Measurements from ENCODE around the gene HAND1.

The HAND1 gene

DNA sequence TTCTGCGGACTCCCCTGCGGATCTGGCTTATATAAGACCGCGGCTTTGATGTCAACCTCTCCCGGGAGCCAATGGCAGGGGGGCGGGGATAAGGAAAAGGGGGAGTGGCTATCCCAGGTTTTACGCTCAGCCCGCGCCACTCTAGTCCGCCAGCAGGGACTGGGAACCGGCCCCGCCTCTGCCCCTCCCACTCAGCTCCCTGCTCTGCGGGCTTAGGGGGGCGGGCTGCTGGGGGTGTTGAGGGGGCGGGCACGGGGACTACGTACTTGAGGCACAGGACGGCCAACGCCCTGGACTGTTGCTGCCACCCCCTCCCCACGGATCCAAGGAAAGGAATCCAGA lies at the start of gene HAND1:
HAND1 (minus strand) TSS at position 4 of the 342 bp plus-strand sequence. CDS start 219 bp downstream, outside the sequence.
- TF ChIP-seq, protein P1, sequence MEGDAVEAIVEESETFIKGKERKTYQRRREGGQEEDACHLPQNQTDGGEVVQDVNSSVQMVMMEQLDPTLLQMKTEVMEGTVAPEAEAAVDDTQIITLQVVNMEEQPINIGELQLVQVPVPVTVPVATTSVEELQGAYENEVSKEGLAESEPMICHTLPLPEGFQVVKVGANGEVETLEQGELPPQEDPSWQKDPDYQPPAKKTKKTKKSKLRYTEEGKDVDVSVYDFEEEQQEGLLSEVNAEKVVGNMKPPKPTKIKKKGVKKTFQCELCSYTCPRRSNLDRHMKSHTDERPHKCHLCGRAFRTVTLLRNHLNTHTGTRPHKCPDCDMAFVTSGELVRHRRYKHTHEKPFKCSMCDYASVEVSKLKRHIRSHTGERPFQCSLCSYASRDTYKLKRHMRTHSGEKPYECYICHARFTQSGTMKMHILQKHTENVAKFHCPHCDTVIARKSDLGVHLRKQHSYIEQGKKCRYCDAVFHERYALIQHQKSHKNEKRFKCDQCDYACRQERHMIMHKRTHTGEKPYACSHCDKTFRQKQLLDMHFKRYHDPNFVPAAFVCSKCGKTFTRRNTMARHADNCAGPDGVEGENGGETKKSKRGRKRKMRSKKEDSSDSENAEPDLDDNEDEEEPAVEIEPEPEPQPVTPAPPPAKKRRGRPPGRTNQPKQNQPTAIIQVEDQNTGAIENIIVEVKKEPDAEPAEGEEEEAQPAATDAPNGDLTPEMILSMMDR (IDR thresholded peaks at IDR 0.05; ENCODE audit: extremely low read depth, insufficient read depth, missing control alignments): no peak
- no peak for DNase-seq (ENCODE audit: low spot score)
- in situ Hi-C loops (cut with MboI; ENCODE audit: low pct_unique_long_range_greater_than_20kb, low sequenced_read_pairs, unreplicated experiment): no loop called here

DNA sequence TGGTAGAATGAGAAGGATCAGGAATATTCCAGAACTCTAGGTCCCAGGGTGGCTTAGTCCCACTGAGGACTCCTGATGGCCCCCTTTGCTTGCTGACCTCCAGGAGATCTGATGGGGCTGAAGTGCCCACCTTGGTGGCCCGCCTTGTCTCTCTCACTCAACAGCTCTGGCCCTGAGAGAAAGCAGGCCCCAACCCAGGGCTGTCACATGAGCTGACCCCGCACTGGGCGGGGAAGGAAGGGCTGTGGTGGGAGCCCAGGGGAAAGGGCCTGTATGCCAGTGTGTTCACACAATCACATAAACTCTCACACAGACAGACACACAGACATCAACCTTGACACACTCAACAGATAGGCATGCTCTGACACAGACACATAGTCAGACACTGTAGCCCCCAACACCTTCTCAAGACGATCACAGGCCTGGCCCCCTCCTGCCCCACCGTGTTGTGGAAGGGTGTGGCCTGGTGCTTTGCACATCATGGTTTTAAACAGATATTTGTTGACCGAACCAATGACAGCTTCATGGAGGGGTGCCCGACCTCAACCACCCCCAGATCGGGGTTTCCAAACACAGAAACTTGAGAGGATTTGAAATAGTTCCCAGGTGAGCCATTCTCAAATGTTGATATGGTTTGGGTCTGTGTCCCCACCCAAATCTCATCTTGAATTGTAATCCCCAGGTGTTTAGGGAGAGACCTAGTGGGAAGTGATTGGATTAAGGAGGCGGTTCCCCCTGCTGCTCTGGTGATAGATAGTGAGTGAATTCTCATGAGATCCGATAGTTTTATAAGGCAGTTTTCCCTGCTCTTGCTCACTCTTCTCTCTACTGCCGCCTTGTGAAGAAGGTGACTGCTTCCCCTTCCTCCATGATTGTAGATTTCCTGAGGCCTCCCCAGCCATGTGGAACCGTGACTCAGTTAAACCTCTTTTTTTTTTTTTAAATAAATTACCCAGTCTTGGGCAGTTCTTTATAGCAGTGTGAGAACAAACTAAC lies 48.5 kb upstream of the HAND1 start:
- in situ Hi-C loops (cut with MboI; ENCODE audit: low pct_unique_long_range_greater_than_20kb, low sequenced_read_pairs, unreplicated experiment): no loop called here
- TF ChIP-seq, protein P1 (IDR thresholded peaks at IDR 0.05; ENCODE audit: extremely low read depth, insufficient read depth, missing control alignments): no peak
- no peak for DNase-seq (ENCODE audit: low spot score)

DNA sequence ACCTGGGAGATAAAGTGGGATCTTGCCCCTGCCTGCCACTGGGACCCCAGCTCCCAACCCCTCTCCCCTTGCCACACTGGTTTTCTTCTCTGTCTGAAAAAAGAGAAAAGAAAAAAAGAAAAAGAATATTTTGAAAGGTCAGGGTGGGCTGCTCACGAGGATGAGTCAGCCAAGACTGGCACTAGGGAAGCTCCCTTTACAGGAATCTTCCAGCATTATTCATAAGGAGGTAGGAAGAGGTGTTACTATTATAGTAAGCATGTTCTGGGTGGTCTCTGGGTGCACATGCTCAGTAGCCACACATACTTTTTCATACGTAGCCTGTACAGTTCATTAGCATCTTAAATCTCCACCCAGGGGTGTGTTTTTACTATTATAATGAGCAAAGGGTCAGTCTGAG lies 46.8 kb upstream of the HAND1 start:
- in situ Hi-C loops (cut with MboI; ENCODE audit: low pct_unique_long_range_greater_than_20kb, low sequenced_read_pairs, unreplicated experiment): no loop called here
- no peak for DNase-seq (ENCODE audit: low spot score)
- TF ChIP-seq, protein P1 (IDR thresholded peaks at IDR 0.05; ENCODE audit: extremely low read depth, insufficient read depth, missing control alignments): no peak

DNA sequence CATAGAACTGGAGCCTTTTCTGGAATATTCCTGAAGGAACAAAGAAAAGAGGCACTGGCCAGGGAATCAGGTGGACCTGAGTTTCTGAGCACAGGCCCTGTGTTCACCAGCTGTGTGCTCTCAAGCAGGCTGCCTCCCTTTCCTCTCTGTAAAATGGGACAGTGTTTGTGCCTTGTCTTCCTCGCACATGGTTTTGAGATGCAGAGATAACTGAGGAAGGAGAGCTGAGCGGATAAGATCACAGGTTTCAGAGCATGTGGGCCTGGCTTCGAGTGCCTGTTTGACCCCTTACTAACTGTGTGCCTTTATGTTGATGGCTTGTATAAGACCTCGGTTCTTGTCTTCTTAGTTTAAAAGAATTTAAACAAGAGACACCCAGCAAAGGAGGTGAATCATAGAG lies 46.2 kb upstream of the HAND1 start:
- DNase-seq (ENCODE audit: low spot score): no peak
- TF ChIP-seq, protein P1 (IDR thresholded peaks at IDR 0.05; ENCODE audit: extremely low read depth, insufficient read depth, missing control alignments): no peak
- in situ Hi-C loops (cut with MboI; ENCODE audit: low pct_unique_long_range_greater_than_20kb, low sequenced_read_pairs, unreplicated experiment): no loop called here

DNA sequence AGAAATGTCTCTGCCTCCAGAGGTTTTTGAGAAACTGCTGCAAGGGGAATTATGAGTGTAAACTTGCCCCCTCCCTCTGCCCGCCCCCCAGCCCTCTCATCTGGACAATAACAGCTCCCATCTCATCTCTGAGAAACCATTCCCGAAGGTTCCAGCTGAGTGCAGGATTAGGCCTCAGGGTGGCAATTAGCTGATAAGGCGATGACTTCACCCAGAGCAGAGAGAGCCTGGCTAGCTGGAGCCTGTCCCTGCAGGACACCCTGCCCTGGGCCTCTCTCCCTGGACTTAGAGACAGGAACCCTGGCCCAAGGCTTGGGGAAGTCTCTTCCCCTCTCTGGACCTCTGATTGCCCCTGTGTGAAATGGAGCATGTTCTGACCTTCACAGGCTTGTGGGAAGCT lies 45.7 kb upstream of the HAND1 start:
- TF ChIP-seq, protein P1 (IDR thresholded peaks at IDR 0.05; ENCODE audit: extremely low read depth, insufficient read depth, missing control alignments): no peak
- DNase-seq (ENCODE audit: low spot score): no peak
- in situ Hi-C loops (cut with MboI; ENCODE audit: low pct_unique_long_range_greater_than_20kb, low sequenced_read_pairs, unreplicated experiment): no loop called here

DNA sequence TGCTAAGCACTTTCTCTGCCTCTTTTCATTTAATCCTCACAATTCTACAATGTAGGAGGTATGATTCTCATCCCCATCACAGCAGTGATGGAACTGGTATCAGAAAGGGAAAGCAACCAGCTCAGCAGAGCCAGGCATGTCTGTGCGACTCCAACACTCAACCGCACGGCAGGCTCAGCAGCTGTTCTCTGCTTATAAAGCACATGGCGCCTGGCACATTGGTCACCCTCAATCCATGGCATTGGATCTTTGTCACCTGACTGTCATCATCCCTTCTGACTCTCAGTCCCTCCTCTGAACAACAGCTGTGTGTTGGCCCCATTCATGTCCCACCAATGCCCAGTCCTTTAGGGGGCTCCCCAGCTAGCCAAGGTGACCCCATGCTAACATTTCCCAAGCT lies 45.1 kb upstream of the HAND1 start:
- in situ Hi-C loops (cut with MboI; ENCODE audit: low pct_unique_long_range_greater_than_20kb, low sequenced_read_pairs, unreplicated experiment): no loop called here
- no peak for DNase-seq (ENCODE audit: low spot score)
- TF ChIP-seq, protein P1 (IDR thresholded peaks at IDR 0.05; ENCODE audit: extremely low read depth, insufficient read depth, missing control alignments): no peak

Measured in GM13977 (cell line).